Subcutaneous adipose tissue (tissue), 4 donors: ENCODE results near the gene GAREM2. TPM values are rescaled to one million over a fixed set of nuclear protein-coding genes. Genes with fewer than 3 reads are reported as not detected.

Experiments
- total RNA-seq, 4 donors: library from RNA; depleted of rRNA; stranded (reverse); fragments of >200 nt; gene quantifications; one replicate each; pipeline ENCODE4 v1.1.0, GENCODE V29; 2016
- TF ChIP-seq, protein P1 (sequence below): fragments of 450-650 bp; IDR thresholded peaks from one replicate; pipeline ENCODE4 v1.5.1; 2016; ENCODE audit warnings: low read depth, mild to moderate bottlenecking, control low read depth, antibody characterized with exemption, moderate library complexity

GAREM2 gene
- total RNA-seq, 4 donors from 2014 or later: 0.75 to 1.4 (median 1.0) TPM

DNA sequence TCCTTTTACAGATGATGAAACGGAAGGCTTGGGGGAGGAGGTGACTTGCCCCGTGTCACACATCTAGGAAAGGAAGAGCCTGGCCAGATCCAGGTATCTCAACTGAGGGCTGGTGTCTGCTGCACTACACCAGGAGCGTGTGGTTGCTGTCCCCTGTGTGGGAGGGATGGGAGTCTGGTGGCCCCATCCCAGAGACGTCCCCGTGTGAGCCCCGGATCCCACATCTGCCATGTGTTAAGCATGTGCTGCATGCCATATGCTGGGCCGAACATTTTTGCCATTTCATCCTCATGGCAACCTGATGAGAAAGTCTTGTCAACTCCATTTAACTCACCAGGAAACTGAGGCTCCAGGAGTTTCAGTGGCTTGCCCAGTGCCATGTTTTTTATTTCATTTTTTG, 4.2 kb downstream of the GAREM2 start:
- TF ChIP-seq, protein P1, sequence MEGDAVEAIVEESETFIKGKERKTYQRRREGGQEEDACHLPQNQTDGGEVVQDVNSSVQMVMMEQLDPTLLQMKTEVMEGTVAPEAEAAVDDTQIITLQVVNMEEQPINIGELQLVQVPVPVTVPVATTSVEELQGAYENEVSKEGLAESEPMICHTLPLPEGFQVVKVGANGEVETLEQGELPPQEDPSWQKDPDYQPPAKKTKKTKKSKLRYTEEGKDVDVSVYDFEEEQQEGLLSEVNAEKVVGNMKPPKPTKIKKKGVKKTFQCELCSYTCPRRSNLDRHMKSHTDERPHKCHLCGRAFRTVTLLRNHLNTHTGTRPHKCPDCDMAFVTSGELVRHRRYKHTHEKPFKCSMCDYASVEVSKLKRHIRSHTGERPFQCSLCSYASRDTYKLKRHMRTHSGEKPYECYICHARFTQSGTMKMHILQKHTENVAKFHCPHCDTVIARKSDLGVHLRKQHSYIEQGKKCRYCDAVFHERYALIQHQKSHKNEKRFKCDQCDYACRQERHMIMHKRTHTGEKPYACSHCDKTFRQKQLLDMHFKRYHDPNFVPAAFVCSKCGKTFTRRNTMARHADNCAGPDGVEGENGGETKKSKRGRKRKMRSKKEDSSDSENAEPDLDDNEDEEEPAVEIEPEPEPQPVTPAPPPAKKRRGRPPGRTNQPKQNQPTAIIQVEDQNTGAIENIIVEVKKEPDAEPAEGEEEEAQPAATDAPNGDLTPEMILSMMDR: no peak

DNA sequence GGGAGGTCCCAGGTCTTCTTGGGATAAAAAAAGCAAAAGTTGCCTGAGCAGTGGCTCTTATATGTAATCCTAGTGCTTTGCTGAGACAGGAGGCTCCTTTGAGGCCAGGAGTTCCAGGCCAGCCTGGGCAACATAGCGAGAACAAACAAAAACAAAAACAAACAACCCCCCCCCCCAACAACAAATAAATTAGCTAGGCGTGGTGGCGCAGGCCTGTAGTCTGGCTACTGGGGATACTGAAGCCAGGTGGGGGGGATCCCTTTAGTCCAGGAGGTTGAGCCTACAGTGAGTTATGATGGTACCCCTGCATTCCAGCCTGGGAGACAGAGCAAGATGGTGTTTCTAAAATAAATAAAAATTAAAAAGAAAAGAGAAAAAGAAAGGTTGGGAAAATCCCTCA, 5.4 kb downstream of the GAREM2 start:
- TF ChIP-seq, protein P1: no peak

DNA sequence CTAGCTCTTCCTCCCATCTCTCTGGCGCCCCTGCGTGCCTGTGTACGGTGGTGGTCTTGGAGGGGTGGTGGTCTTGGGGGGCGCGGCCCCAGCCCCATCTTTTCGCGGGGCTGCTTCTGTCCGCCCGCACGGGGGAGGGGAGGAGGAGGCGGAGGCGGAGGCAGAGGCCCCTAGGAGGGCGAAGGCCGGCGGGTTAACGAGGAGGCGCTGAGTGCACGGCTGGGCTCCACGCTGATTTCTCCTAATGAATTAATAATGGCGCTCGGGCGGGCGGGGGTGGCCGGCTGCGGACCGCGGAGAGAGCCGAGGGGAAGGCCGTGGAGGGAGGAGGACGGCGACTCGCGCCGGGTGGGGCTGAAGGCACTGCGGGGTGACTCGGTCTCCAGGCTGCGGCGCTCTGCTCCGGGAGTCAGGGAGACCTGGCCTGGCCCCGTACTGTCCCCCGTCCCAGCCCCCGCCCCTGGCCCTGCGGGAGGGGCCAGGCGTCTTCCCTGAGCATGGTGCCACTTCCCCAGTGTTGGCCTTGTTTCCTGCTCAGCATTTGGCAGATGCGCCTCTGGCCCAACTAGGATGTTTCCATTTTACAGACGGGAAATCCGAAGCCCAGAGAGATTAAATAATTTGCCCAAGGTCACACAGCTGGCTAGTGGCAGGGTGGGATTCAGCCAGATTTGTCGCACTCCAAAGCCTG, 6.0 kb downstream of the GAREM2 start:
- TF ChIP-seq, protein P1: no peak

DNA sequence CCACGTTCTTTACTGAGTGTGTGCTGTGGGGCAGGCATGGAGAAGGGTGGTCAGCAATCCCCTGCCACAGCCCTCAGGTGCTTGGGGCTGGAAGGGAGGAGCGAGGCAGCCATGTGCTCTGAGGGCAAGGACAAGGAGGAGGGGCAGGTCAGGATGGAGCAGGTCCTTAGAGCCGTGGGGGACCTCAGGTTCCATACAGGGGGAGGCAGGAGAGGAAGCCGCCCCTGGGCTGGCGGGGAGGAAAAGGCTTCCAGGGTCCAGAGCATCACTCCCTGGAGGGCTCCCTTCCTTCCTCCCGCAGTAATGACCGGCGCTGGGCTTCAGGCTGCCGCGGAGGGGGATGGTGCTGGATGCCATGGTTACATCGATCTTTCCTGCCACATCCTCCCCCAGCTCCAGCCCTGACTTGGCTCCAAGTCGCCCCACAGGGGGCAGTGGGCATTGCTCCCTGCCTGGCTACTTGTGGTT, 6.6 kb downstream of the GAREM2 start:
- TF ChIP-seq, protein P1: no peak

DNA sequence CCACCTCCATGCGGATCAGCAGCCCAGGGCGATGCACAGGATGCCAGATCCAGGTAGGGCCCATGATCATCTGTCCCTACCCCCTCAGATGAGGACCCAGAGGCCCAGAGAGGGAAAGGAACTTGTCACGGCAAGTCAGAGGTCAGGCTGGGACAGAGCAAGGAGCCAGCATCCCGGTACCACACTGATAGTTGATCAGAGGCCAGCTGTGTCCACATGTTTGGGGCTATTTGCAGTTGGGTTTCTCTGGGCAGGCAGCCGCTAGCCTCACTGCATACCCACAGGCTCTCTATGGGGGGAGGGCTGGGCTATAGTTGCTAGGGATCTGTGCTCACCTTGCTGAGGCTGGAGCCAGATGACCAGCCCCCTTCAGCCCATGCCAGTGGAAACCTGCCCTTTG, 9.6 kb downstream of the GAREM2 start:
- TF ChIP-seq, protein P1: no peak

DNA sequence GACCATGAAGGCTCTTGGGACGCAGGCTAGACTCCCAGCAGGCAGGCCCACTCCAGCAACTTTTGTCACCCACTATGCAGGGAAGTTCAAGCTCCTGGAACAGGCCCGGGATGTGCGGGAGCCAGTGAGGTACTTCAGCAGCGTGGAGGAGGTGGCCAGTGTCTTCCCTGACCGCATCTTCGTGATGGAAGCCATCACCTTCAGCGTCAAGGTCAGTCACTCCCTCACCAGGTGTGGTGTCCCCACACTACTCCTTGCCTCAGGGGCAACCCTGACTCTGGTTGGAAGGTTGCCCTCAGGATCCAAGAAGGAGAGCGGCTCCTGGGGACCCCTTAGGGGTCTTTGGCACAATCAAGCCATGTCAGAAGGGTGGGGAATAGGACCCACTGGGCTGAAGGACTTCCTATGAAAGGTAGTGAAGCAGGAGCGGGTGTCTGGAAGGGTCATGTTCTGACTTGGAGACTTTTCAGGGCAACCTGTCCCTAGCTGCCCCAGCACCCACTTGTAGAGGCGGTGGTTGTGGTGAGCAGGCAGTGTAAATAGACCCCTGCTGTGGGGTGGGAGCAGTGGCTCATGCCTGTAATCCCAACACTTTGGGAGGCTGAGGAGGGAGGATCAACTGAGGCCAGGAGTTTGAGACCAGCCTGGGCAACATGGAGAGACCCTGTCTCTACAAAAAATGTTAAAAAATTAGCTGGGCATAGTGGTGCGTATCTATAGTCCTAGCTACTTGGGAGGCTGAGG, 10.2 kb downstream of the GAREM2 start:
- TF ChIP-seq, protein P1: no peak

DNA sequence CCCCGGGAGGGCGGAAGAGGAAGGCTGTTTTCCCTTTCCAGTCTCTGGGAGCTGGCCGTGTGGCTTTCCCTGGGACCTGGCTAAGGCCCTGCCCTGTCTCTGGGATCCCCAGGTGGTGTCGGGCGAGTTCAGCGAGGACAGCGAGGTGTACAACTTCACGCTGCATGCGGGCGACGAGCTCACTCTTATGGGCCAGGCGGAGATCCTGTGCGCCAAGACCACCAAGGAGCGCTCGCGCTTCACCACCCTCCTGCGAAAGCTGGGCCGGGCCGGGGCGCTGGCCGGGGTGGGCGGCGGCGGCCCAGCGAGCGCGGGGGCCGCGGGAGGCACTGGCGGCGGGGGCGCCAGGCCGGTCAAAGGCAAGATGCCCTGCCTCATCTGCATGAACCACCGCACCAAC, 11.2 kb downstream of the GAREM2 start:
- TF ChIP-seq, protein P1: no peak
